ENCODE measurements around the gene PTGES2. TPM values are rescaled to one million over a fixed set of nuclear protein-coding genes. Genes with fewer than 3 reads are reported as not detected.

The PTGES2 gene
- total RNA-seq, 1 experiment from 2014 or later: 76.8 TPM

DNA sequence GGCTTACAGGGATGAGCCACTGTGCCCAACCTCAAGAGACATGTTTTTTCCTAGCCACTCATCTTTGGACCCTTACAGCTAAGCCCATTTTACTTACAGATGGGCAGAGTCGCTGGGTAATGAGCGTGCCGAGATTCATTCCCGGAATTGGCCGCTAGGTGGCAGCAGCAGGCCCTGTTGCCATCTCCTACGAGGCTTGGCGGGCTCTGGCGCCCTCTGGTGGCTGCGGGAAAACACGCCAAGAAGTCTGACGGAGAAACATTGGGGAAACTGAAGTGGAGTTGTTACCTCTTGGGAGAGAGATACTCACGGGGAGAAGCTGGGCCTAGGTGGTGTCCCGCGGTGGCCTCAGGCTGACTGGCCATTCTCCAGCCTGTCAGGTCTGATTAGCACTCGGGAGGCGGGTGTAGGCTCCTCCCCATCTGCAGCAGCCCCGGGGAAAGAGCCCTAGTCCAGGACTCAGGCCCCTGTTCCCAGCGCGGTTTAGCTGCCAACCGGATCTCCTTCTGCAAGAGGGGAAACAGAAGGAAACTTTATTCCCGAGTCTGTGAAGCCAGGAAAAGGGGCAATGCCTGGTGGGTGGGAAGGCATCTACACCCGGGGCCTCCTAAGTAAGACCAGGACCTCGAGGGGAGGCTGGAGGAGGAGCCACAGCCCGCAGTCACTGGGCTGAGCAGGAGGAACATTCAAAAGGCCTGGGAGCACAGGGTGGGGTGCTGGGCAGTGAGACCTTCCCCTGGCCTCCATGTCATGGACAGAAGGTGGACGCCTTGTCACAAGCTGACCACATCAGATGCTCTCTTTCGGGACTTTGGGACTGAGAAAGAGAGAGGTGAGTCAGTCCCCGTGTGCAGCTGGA is 9.7 kb downstream of the PTGES2 start:
- Histone ChIP-seq H3K4me3 (ENCODE audit: low read depth in 2 of 2, low read length in 2 of 2) (no peak overlapping the region), H3K27ac (ENCODE audit: low read length) (no peak overlapping the region), H3K27me3 (ENCODE audit: control insufficient read depth, insufficient read depth, low read length) (no peaks in the 10 kb centered on the region), H3K36me3 (ENCODE audit: control insufficient read depth, insufficient read depth, low read length) (no peaks in the 10 kb centered on the region), H3K4me1 (ENCODE audit: control insufficient read depth, insufficient read depth, low read length) (no peaks in the 10 kb centered on the region; the same call in 1 of the 2 replicates), H3K9me3 (ENCODE audit: control insufficient read depth, insufficient read depth, low read depth, low read length) (no peaks in the 10 kb centered on the region)
- ATAC-seq (peak; percentile 79), DNase-seq (ENCODE audit: low read depth, low spot score) (peak; percentile 73)
- ChIA-PET POLR2A (no interaction called here), CTCF (interaction anchor here (0.7 to 1.0 kb wide), 4 partner anchors 13 to 174 kb away, joined by 3 to 10 read pairs (median 4); no protein-coding TSS in a partner anchor)
- no TSS peak for BruUV-seq (replicated peaks)
- TF ChIP-seq CTCF (IDR thresholded peaks at IDR 0.05) (peak; percentile 99), SIN3A (IDR thresholded peaks at IDR 0.05; ENCODE audit: borderline replicate concordance, insufficient read depth, low read depth, low read length) (no peak), POLR2AphosphoS5 (IDR thresholded peaks at IDR 0.05; ENCODE audit: low read depth, low read length) (no peak), TCF7L2 (IDR thresholded peaks at IDR 0.05; ENCODE audit: low read depth, low read length) (no peak), REST (IDR thresholded peaks at IDR 0.05; ENCODE audit: insufficient read depth in 1 of 2, low read depth in 2 of 2, low read length in 1 of 2) (no peak)
- in situ Hi-C loops (cut with HindIII; ENCODE audit: low pct_unique_long_range_greater_than_20kb, low sequenced_read_pairs): no loop called here
- intact Hi-C loops (cut with micrococcal nuclease; ENCODE audit: unreplicated experiment): no loop called here

DNA sequence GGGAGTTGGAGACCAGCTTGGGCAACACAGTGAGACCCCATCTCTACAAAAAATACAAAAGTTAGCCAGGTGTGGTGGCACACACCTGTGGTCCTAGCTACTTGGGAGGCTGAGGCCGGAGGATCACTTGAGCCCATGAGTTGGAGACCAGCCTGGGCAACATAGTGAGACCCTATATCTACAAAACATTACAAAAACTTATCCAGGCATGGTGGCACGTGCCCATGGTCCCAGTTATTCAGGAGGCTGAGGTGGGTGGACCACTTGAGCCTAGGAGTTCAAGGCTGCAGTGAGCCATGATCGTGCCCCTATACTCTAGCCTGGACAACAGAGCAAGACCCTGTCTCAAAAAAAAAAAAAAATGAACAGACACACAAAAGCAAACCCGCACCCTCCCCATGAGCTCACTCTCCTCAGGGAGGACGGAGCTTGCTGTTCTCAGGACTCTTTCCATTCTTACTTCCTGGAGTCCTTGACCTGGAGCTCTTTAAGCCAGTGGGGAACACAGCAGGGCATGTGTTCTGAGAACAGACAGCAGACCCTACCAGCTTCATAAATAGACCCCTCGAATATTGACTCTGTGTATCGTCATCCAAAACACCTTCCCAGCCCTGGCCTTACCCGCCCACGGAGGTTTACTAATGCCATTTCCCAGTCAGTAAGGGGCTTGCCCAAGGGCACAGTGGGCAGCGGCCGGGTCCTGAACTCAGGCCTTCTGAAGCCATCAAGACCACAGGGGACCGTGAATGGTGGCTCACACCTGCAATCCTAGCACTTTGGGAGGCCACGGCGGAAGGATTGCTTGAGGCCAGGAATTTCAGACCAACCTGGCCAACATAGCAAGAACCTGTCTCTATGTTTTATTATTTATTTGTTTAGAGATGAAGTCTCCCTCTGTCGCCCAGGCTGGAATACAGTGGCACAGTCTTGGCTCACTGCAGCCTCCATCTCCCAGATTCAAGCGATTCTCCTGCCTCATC is 11.1 kb downstream of the PTGES2 start:
- BruUV-seq (replicated peaks): no TSS peak
- in situ Hi-C loops (cut with HindIII; ENCODE audit: low pct_unique_long_range_greater_than_20kb, low sequenced_read_pairs): no loop called here
- H3K4me3 ChIP-seq (ENCODE audit: low read depth in 2 of 2, low read length in 2 of 2): no peak overlapping the region
- TF ChIP-seq REST (IDR thresholded peaks at IDR 0.05; ENCODE audit: insufficient read depth in 1 of 2, low read depth in 2 of 2, low read length in 1 of 2): no peak
- TF ChIP-seq SIN3A (IDR thresholded peaks at IDR 0.05; ENCODE audit: borderline replicate concordance, insufficient read depth, low read depth, low read length): no peak
- DNase-seq (ENCODE audit: low read depth, low spot score) (no peak), ATAC-seq (no peak)
- H3K4me1 ChIP-seq (ENCODE audit: control insufficient read depth, insufficient read depth, low read length): no peaks in the 10 kb centered on the region; the same call in 1 of the 2 replicates
- ChIA-PET CTCF (interaction anchor here (0.5 kb wide), 1 partner anchor 46 kb away, joined by 4 read pairs; no protein-coding TSS in a partner anchor), POLR2A (no interaction called here)
- no peaks in the 10 kb centered on the region for H3K27me3 ChIP-seq (ENCODE audit: control insufficient read depth, insufficient read depth, low read length)
- intact Hi-C loops (cut with micrococcal nuclease; ENCODE audit: unreplicated experiment): no loop called here
- no peaks in the 10 kb centered on the region for H3K9me3 ChIP-seq (ENCODE audit: control insufficient read depth, insufficient read depth, low read depth, low read length)
- no peaks in the 10 kb centered on the region for H3K36me3 ChIP-seq (ENCODE audit: control insufficient read depth, insufficient read depth, low read length)
- H3K27ac ChIP-seq (ENCODE audit: low read length): no peak overlapping the region
